ENCODE results near the gene CD80.
"Not testable (repeated sequence)": the region's sequence is repeated elsewhere in the genome, so short reads cannot be mapped to it uniquely, and the experiment has no call there.

GRCh38 chr3:119552928-119553327 lies 6.5 kb downstream of the CD80 start:
- TF ChIP-seq POLR2A, TAF1, POLR2AphosphoS5 (IDR thresholded peaks at IDR 0.05; ENCODE audit: low read depth, low read length): not testable (repeated sequence)
